Nephron progenitor cell (in vitro differentiated cells): ENCODE measurements around the gene PMPCA.

Experiments
- DNase-seq: peaks from one replicate; pipeline ENCODE4 v3.0.0; 2021
- H3K27ac Mint-ChIP-seq: 2 replicates; pipeline ENCODE4 v1.8.0; 2021; ENCODE audit warnings: mild to moderate bottlenecking, moderate library complexity, mixed read lengths
- H3K27me3 Mint-ChIP-seq: 2 replicates; pipeline ENCODE4 v1.8.0; 2021; ENCODE audit warnings: mild to moderate bottlenecking, low read depth, mixed read lengths; ENCODE audit not compliant: poor library complexity
- H3K36me3 Mint-ChIP-seq: 2 replicates; pipeline ENCODE4 v1.8.0; 2021; ENCODE audit warnings: low read depth, mixed read lengths
- H3K4me1 Mint-ChIP-seq: 2 replicates; pipeline ENCODE4 v1.8.0; 2021; ENCODE audit warnings: mixed read lengths
- H3K4me3 Mint-ChIP-seq: 2 replicates; pipeline ENCODE4 v1.8.0; 2021; ENCODE audit warnings: mild to moderate bottlenecking, moderate library complexity, mixed read lengths
- H3K9me3 Mint-ChIP-seq: 2 replicates; pipeline ENCODE4 v1.8.0; 2021; ENCODE audit warnings: mild to moderate bottlenecking, moderate library complexity, mixed read lengths
- CTCF ChIP-seq: fragments of 200-600 bp; sonication (generic); IDR thresholded peaks from 2 replicates; pipeline ENCODE4 v1.5.0; 2021; ENCODE audit warnings: antibody characterized with exemption

Gene PMPCA

GRCh38 chr9:136410500-136411287, at the start of gene PMPCA, which contains the start of gene ENTR1:
Gene PMPCA (plus strand): TSS chr9:136410658. CDS start chr9:136410669, 11 bp downstream.
Gene ENTR1 (minus strand): TSS chr9:136410614. CDS start chr9:136410397, 217 bp downstream.
- no peak for TF ChIP-seq CTCF
- H3K36me3 Mint-ChIP-seq = peaks cover 45% of the 10 kb centered on the region
- peak within 1 kb of the TSS; percentile 97 for H3K4me3 Mint-ChIP-seq
- peaks cover 38% of the 10 kb centered on the region for H3K4me1 Mint-ChIP-seq
- DNase-seq = peak; percentile 97
- H3K27me3 Mint-ChIP-seq = peaks cover 5% of the 10 kb centered on the region
- peak within 1 kb of the TSS; percentile 87 for H3K27ac Mint-ChIP-seq
- H3K9me3 Mint-ChIP-seq = no peaks in the 10 kb centered on the region

- TF ChIP-seq CTCF = no peak
- no peak for DNase-seq
- H3K9me3 Mint-ChIP-seq = no peaks in the 10 kb centered on the region
- H3K36me3 Mint-ChIP-seq = no peaks in the 10 kb centered on the region
- H3K27me3 Mint-ChIP-seq = no peaks in the 10 kb centered on the region
- H3K4me1 Mint-ChIP-seq = peaks cover 10% of the 10 kb centered on the region
- H3K4me3 Mint-ChIP-seq = no peak overlapping the region
- H3K27ac Mint-ChIP-seq = no peak overlapping the region
Observed at GRCh38 chr9:136361047-136361753, 49.3 kb upstream of the PMPCA start.

GRCh38 chr9:136361754-136362449, 48.6 kb upstream of the PMPCA start:
- Mint-ChIP-seq H3K27me3 (no peaks in the 10 kb centered on the region), H3K4me3 (no peak overlapping the region), H3K27ac (no peak overlapping the region), H3K36me3 (no peaks in the 10 kb centered on the region), H3K4me1 (peaks cover 10% of the 10 kb centered on the region), H3K9me3 (no peaks in the 10 kb centered on the region)
- DNase-seq = no peak
- no peak for TF ChIP-seq CTCF

- Mint-ChIP-seq H3K9me3 (no peaks in the 10 kb centered on the region), H3K4me3 (no peak overlapping the region), H3K4me1 (peaks cover 10% of the 10 kb centered on the region), H3K36me3 (no peaks in the 10 kb centered on the region), H3K27ac (no peak overlapping the region), H3K27me3 (no peaks in the 10 kb centered on the region)
- DNase-seq = no peak
- no peak for TF ChIP-seq CTCF
Observed at GRCh38 chr9:136362450-136362784, 48.0 kb upstream of the PMPCA start.

- Mint-ChIP-seq H3K9me3 (no peaks in the 10 kb centered on the region), H3K4me3 (peak within 1 kb of the TSS; percentile 82), H3K27ac (peak within 1 kb of the TSS; percentile 64), H3K36me3 (no peaks in the 10 kb centered on the region), H3K27me3 (no peaks in the 10 kb centered on the region), H3K4me1 (peaks cover 17% of the 10 kb centered on the region)
- DNase-seq = peak; percentile 98
- peak; percentile 95 for TF ChIP-seq CTCF
Observed at GRCh38 chr9:136363106-136363948, 47.1 kb upstream of the PMPCA start, which contains the start of gene DNLZ. Gene DNLZ (minus strand): TSS chr9:136363744. CDS start chr9:136363714, 30 bp downstream.
